H9 (cell line): Measurements from ENCODE around the gene TBCK. TPM values are rescaled to one million over a fixed set of nuclear protein-coding genes. Genes with fewer than 3 reads are reported as not detected.

Experiments used
- DNase-seq: peaks from one replicate; pipeline ENCODE4 v3.0.0-alpha.2; 2017
- H2AFZ ChIP-seq: one replicate; pipeline ENCODE4 v1.6.1; 2013; ENCODE audit warnings: mild to moderate bottlenecking, low read length, control low read depth, moderate library complexity
- H2AK5ac ChIP-seq: 2 replicates; pipeline ENCODE4 v1.6.1; 2013; ENCODE audit warnings: low read length, control low read depth, mixed read lengths; ENCODE audit not compliant: insufficient read length
- H2BK120ac ChIP-seq: one replicate; pipeline ENCODE4 v1.6.1; 2013; ENCODE audit warnings: low read depth, mild to moderate bottlenecking, low read length, control low read depth, inconsistent platforms; ENCODE audit not compliant: poor library complexity, severe bottlenecking
- H2BK12ac ChIP-seq: 2 replicates; pipeline ENCODE4 v1.6.1; 2013; ENCODE audit warnings: low read length, control low read depth, mixed read lengths, low read depth; ENCODE audit not compliant: insufficient read length
- H2BK15ac ChIP-seq: 2 replicates; pipeline ENCODE4 v1.6.1; 2013; ENCODE audit warnings: low read depth, low read length, control low read depth
- H2BK20ac ChIP-seq: one replicate; pipeline ENCODE4 v1.6.1; 2013; ENCODE audit warnings: low read depth, mild to moderate bottlenecking, low read length, control low read depth, inconsistent platforms; ENCODE audit not compliant: poor library complexity, severe bottlenecking
- H2BK5ac ChIP-seq: 2 replicates; pipeline ENCODE4 v1.6.1; 2013; ENCODE audit warnings: low read length, control low read depth, mixed read lengths; ENCODE audit not compliant: insufficient read length
- H3K14ac ChIP-seq: 2 replicates; pipeline ENCODE4 v1.6.1; 2013; ENCODE audit warnings: low read length, control low read depth; ENCODE audit not compliant: insufficient read depth
- H3K18ac ChIP-seq: 2 replicates; pipeline ENCODE4 v1.6.1; 2013; ENCODE audit warnings: low read depth, mild to moderate bottlenecking, mixed read lengths, low read length, control low read depth; ENCODE audit not compliant: insufficient read length
- H3K23ac ChIP-seq: 2 replicates; pipeline ENCODE4 v1.6.1; 2013; ENCODE audit warnings: low read length, control low read depth, mixed read lengths, low read depth; ENCODE audit not compliant: insufficient read length
- H3K23me2 ChIP-seq: 2 replicates; pipeline ENCODE4 v1.6.1; 2013; ENCODE audit warnings: low read depth, mild to moderate bottlenecking, mixed read lengths, low read length, control low read depth; ENCODE audit not compliant: insufficient read length, poor library complexity, severe bottlenecking
- H3K27ac ChIP-seq: 2 replicates; pipeline ENCODE4 v1.5.1; 2013; ENCODE audit warnings: low read length, control low read depth, mixed read lengths, low read depth; ENCODE audit not compliant: insufficient read length
- H3K27me3 ChIP-seq: 2 replicates; pipeline ENCODE4 v1.6.1; 2013; ENCODE audit warnings: low read length, control low read depth, inconsistent platforms; ENCODE audit not compliant: insufficient read depth
- H3K4ac ChIP-seq: 2 replicates; pipeline ENCODE4 v1.6.1; 2013; ENCODE audit warnings: low read depth, mild to moderate bottlenecking, control low read depth, inconsistent platforms, low read length, moderate library complexity
- H3K4me1 ChIP-seq: 2 replicates; pipeline ENCODE4 v1.6.1; 2013; ENCODE audit warnings: low read length, control low read depth, inconsistent platforms; ENCODE audit not compliant: insufficient read depth
- H3K4me2 ChIP-seq: 2 replicates; pipeline ENCODE4 v1.6.1; 2013; ENCODE audit warnings: low read length, control low read depth, mixed read lengths; ENCODE audit not compliant: insufficient read length, insufficient read depth
- H3K56ac ChIP-seq: 2 replicates; pipeline ENCODE4 v1.6.1; 2013; ENCODE audit warnings: low read depth, mild to moderate bottlenecking, mixed read lengths, low read length, control low read depth; ENCODE audit not compliant: insufficient read length
- H3K79me1 ChIP-seq: 2 replicates; pipeline ENCODE4 v1.6.1; 2013; ENCODE audit warnings: low read depth, mild to moderate bottlenecking, moderate library complexity, low read length, control low read depth, inconsistent platforms; ENCODE audit not compliant: insufficient read depth, poor library complexity, severe bottlenecking
- H3K79me2 ChIP-seq: 2 replicates; pipeline ENCODE4 v1.6.1; 2013; ENCODE audit warnings: low read length, control low read depth, inconsistent platforms; ENCODE audit not compliant: insufficient read depth
- H3K9ac ChIP-seq: 2 replicates; pipeline ENCODE4 v1.6.1; 2013; ENCODE audit warnings: low read length, control low read depth, mixed read lengths; ENCODE audit not compliant: insufficient read length; ENCODE audit errors: extremely low read depth
- H3K9me3 ChIP-seq: one replicate; pipeline ENCODE4 v1.6.1; 2013; ENCODE audit warnings: low read depth, low read length, inconsistent platforms; ENCODE audit not compliant: control insufficient read depth
- H3T11ph ChIP-seq: one replicate; pipeline ENCODE4 v1.6.1; 2013; ENCODE audit warnings: mild to moderate bottlenecking, low read length, control low read depth, inconsistent platforms
- H4K20me1 ChIP-seq: one replicate; pipeline ENCODE4 v1.6.1; 2013; ENCODE audit not compliant: control insufficient read depth, insufficient read length, insufficient read depth
- H4K5ac ChIP-seq: 2 replicates; pipeline ENCODE4 v1.6.1; 2013; ENCODE audit warnings: low read depth, mild to moderate bottlenecking, mixed read lengths, low read length, control low read depth; ENCODE audit not compliant: insufficient read length
- H4K8ac ChIP-seq: replicated peaks from 2 replicates; pipeline ENCODE4 v1.6.1; 2013; ENCODE audit warnings: low read length, control low read depth, mixed read lengths, low read depth; ENCODE audit not compliant: insufficient read length
- H4K91ac ChIP-seq: 2 replicates; pipeline ENCODE4 v1.6.1; 2013; ENCODE audit warnings: low read depth, mild to moderate bottlenecking, moderate library complexity, mixed read lengths, low read length, control low read depth; ENCODE audit not compliant: insufficient read length
- H3K27ac Mint-ChIP-seq, 3 experiments: 2 replicates in 2 of 3; 3 replicates in 1 of 3; pipeline ENCODE4 v1.8.0; 2020 to 2021; ENCODE audit warnings: mixed read lengths in 3 of 3, mild to moderate bottlenecking in 1 of 3, moderate library complexity in 1 of 3
- H3K27me3 Mint-ChIP-seq: 2 replicates; pipeline ENCODE4 v1.8.0; 2021; ENCODE audit warnings: low read depth, mild to moderate bottlenecking, moderate library complexity, mixed read lengths
- H3K36me3 Mint-ChIP-seq, 3 experiments: 2 replicates in 2 of 3; 3 replicates in 1 of 3; pipeline ENCODE4 v1.8.0; 2020 to 2021; ENCODE audit warnings: low read depth in 3 of 3, mixed read lengths in 3 of 3; ENCODE audit not compliant: insufficient read depth in 1 of 3
- H3K4me1 Mint-ChIP-seq, 2 experiments: 2 replicates each; pipeline ENCODE4 v1.8.0; 2020; ENCODE audit warnings: mixed read lengths in 2 of 2
- H3K4me3 Mint-ChIP-seq, 2 experiments: 2 replicates in 1 of 2; 3 replicates in 1 of 2; pipeline ENCODE4 v1.8.0; 2020 to 2021; ENCODE audit warnings: mild to moderate bottlenecking in 2 of 2, mixed read lengths in 2 of 2, moderate library complexity in 1 of 2
- H3K9me3 Mint-ChIP-seq, 2 experiments: 2 replicates in 1 of 2; 3 replicates in 1 of 2; pipeline ENCODE4 v1.8.0; 2020; ENCODE audit warnings: mild to moderate bottlenecking in 2 of 2, mixed read lengths in 2 of 2, moderate library complexity in 1 of 2
- CTCF ChIP-seq: fragments of 200-600 bp; sonication (generic); conservative IDR thresholded peaks from 3 replicates; pipeline ENCODE4 v1.8.0; 2021; ENCODE audit warnings: antibody characterized with exemption, mild to moderate bottlenecking
- total RNA-seq: library from RNA; stranded (reverse); gene quantifications from 2 replicates; pipeline ENCODE4 v1.2.1, GENCODE V29; 2021

The TBCK gene
- total RNA-seq, 1 experiment from 2014 or later = 22.1 TPM

- H3K9me3 ChIP-seq = no peaks in the 10 kb centered on the region
- H3K9me3 Mint-ChIP-seq = no peaks in the 10 kb centered on the region
- no peaks in the 10 kb centered on the region for H3K79me2 ChIP-seq
Observed at GRCh38 chr4:106266201-106266600, 49.8 kb downstream of the TBCK start.

More at GRCh38 chr4:106266201-106266600, 49.8 kb downstream of the TBCK start:
- H2AK5ac ChIP-seq = no peak overlapping the region
- no peak overlapping the region for H3K14ac ChIP-seq
- peak; percentile 65 for TF ChIP-seq CTCF
- no peak overlapping the region for H3T11ph ChIP-seq
- no peaks in the 10 kb centered on the region for H4K20me1 ChIP-seq
- H3K23me2 ChIP-seq = no peaks in the 10 kb centered on the region
- H3K18ac ChIP-seq = no peak overlapping the region
- H3K79me1 ChIP-seq = no peaks in the 10 kb centered on the region
- H3K9ac ChIP-seq = no peak overlapping the region
- H3K4me1 ChIP-seq = no peaks in the 10 kb centered on the region
- no peak overlapping the region for H2BK12ac ChIP-seq
- no peak for DNase-seq
- H4K8ac ChIP-seq = no peak overlapping the region
- H4K5ac ChIP-seq = no peak overlapping the region
- Mint-ChIP-seq H3K36me3 (no peaks in the 10 kb centered on the region), H3K4me3 (no peak overlapping the region), H3K27ac (no peak overlapping the region; a peak in 1 of 7 replicates), H3K4me1 (no peaks in the 10 kb centered on the region), H3K27me3 (no peaks in the 10 kb centered on the region)
- no peak overlapping the region for H3K27ac ChIP-seq
- H2BK15ac ChIP-seq = no peak overlapping the region
- H3K4me2 ChIP-seq = no peak overlapping the region
- no peak overlapping the region for H3K4ac ChIP-seq
- H2BK5ac ChIP-seq = no peak overlapping the region
- H2BK120ac ChIP-seq = no peak overlapping the region
- H3K27me3 ChIP-seq = no peaks in the 10 kb centered on the region
- H3K23ac ChIP-seq = no peak overlapping the region
- H3K56ac ChIP-seq = no peak overlapping the region
- H4K91ac ChIP-seq = no peak overlapping the region
- H2AFZ ChIP-seq = no peak overlapping the region
- H2BK20ac ChIP-seq = no peak overlapping the region
